HG03025 (cell line): ENCODE measurements around the gene TLCD2.
"Not testable (repeated sequence)": the region's sequence is repeated elsewhere in the genome, so short reads cannot be mapped to it uniquely, and the experiment has no call there.

Experiments
- ATAC-seq: cut with Tn5 transposase; IDR thresholded peaks from one replicate; pipeline ENCODE4 v1.9.1; 2021; ENCODE audit warnings: mild to moderate bottlenecking, moderate library complexity; ENCODE audit not compliant: unreplicated experiment, low FRiP score

Gene TLCD2

GRCh38 chr17:1736348-1737281, 26.4 kb upstream of the TLCD2 start:
- no peak for ATAC-seq

DNA sequence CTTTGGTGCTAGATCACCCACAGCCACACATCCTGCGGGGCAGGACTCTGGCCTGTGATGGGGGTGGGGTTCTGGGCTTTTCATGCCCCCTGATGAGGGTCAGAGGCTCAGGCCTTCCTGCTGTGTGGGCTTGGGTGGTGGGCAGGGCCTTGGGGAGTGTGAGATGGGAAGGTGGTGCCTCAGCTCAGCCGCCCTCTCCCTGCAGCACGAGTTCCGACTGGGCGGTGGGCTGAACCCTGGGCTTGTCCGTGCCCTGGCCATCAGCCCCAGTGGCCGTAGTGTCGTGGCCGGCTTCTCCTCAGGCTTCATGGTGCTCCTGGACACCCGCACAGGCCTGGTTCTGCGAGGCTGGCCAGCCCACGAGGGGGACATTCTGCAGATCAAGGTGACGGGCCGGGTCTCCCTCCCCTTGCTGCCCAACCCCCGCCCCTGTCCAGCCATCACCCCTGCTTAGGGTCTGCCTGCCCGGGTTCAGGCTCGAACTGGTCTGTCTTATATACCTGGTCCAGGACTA, 25.7 kb upstream of the TLCD2 start:
- ATAC-seq, result no peak

DNA sequence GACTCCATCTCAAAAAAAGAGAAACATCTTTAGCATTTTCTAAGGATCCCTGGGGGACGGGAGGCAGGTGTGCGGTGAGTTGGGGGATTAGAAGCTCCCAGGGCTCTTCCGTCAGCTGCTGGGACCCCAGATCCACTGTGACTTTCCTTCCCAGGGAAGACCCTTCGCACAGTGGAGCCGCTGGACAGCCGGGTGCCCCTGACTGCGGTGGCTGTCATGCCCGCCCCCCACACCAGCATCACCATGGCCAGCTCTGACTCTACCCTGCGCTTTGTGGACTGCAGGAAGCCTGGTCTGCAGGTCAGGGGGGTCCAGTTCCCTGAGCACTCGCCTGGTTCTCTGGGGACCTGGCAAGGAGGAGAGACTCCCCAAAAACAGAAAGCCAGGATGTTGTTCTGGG, 25.2 kb upstream of the TLCD2 start:
- ATAC-seq, result no peak

GRCh38 chr17:1733759-1734158, 23.6 kb upstream of the TLCD2 start:
- ATAC-seq, result no peak

DNA sequence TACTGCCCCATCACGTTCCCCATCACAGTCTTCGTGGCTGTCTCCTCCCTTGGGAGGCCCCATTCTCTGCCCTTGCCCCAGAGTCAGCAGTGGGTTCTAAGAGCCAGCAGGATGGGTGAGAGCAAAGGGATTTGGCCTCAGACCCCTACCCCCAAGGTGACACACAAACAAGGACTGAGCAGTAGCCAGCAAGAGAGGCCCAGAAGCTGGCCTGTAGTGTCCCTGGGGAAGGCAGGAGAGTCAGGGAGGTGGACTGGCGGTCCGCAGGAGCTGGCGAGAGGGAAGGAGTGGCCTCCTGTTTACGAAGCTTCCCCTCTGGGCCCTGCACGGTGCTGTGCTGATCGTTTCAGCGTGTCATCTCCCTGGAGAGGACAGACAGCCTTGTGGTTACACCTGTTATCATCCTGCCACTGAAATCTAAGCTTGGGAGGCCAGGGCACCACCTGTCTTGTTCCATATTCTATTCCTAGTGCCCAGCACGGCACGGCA, 22.7 kb upstream of the TLCD2 start:
- no peak for ATAC-seq

- ATAC-seq, result no peak
These were observed 22.2 kb upstream of the TLCD2 start for GRCh38 chr17:1732241-1732832.

DNA sequence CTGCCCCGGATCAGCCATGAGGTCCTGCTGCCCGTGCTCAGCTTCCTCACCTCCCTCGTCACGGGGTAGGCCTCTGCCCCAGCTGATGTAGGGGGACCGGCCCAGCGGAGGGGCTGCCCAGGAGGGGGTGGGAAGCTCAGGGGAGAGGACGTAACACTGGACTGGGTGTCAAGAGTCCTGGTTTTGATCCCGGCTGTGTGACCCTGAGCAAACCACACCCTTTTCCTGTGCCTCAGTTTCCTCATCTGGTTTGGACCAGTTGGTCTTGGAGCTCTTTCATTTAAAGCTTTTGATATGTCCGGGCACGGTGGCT, 21.0 kb upstream of the TLCD2 start:
- ATAC-seq, result no peak

- ATAC-seq, result no peak
These were observed 20.4 kb upstream of the TLCD2 start for GRCh38 chr17:1730326-1731193.

DNA sequence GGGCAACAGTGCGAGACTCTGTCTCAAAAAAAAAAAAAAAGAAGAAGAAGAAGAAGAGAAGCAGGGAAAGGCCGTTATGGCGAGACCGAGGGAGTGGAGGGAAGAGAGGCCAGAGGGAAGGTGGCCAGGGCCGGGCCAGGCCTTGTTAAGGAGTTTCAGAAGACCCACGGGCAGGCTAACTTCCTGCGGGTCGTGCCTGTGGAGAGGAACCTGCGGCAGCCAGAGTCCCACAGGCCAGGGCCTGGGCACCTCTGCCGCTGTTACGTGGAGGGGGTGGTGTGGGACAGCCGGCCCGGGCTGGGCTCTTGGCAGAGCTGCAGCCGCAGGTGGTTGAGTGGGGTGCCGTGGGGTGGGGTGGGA, 19.8 kb upstream of the TLCD2 start:
- no peak for ATAC-seq

GRCh38 chr17:1727876-1728630, 17.9 kb upstream of the TLCD2 start:
- no peak for ATAC-seq

DNA sequence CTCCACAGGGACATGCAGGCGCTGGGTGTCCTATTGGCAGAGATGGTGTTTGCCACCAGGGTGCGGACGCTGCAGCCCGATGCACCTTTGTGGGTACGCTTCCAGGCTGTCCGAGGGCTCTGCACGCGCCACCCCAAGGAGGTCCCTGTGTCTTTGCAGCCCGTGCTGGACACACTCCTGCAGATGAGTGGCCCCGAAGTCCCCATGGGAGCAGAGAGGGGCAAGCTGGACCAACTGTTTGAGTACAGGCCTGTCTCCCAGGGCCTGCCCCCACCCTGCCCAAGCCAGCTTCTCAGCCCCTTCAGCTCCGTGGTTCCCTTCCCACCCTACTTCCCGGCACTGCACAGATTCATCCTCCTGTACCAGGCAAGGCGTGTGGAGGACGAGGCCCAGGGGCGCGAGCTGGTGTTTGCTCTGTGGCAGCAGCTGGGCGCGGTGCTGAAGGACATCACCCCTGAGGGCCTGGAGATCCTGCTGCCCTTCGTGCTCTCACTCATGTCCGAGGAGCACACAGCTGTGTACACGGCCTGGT, 17.1 kb upstream of the TLCD2 start:
- ATAC-seq, result no peak

DNA sequence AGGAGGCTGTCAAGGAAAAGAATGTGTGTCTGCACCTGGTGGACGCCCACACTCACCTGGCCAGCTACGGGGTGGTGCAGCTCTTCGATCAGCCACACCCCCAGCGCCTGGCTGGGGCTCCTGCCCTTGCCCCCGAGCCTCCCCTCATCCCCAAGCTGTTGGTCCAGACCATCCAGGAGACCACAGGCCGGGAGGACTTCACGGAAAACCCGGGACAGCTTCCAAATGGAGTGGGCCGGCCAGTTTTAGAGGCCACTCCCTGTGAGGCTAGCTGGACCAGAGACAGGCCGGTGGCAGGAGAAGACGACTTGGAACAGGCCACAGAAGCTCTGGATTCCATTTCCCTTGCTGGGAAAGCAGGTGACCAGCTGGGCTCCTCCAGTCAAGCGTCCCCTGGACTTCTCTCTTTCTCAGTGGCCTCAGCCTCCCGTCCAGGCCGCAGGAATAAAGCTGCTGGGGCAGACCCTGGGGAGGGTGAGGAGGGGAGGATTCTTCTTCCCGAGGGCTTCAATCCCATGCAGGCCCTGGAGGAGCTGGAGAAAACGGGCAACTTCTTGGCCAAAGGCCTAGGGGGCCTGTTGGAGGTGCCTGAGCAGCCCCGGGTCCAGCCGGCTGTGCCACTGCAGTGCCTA, 16.6 kb upstream of the TLCD2 start:
- no peak for ATAC-seq

GRCh38 chr17:1725642-1726511, 15.7 kb upstream of the TLCD2 start:
- no peak for ATAC-seq

DNA sequence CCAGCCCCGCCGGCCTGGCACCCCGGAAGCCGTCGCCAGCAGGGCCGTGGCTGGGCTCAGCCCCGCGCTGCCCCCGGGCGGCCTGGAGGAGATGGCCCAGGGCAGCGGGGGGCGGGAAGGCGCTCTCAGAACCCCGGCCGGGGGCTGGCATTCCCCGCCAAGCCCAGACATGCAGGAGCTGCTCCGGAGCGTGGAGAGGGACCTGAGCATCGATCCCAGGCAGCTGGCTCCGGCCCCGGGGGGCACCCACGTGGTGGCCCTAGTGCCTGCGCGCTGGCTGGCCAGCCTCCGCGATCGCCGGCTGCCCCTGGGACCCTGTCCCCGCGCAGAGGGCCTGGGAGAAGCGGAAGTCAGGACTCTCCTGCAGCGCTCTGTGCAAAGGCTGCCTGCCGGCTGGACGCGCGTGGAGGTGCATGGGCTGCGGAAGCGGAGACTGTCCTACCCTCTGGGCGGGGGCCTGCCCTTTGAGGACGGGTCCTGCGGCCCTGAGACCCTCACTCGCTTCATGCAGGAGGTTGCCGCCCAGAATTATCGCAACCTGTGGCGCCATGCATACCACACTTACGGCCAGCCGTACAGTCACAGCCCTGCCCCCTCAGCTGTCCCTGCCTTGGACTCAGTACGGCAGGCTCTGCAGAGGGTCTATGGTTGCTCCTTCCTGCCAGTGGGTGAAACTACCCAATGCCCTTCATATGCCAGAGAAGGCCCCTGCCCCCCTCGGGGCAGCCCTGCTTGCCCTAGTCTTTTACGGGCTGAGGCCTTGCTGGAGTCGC, 14.9 kb upstream of the TLCD2 start:
- no peak for ATAC-seq

GRCh38 chr17:1724351-1724868, 14.2 kb upstream of the TLCD2 start, which contains the start of gene WDR81:
Gene WDR81, plus strand, starts transcription at chr17:1724704. Its CDS starts 256 bp downstream, at chr17:1724960.
- ATAC-seq, result no peak

GRCh38 chr17:1722022-1722421, 11.8 kb upstream of the TLCD2 start:
- ATAC-seq, result not testable (repeated sequence)

GRCh38 chr17:1720856-1721386, 10.7 kb upstream of the TLCD2 start:
- no peak for ATAC-seq
